NCI-H2227 (cell line): ENCODE data around the gene SPTAN1.
"Not testable (repeated sequence)": the region's sequence is repeated elsewhere in the genome, so short reads cannot be mapped to it uniquely, and the experiment has no call there.

Experiments used
- DNase-seq: peaks from one replicate; lab custom pipeline; 2025; ENCODE audit not compliant: unreplicated experiment; lab: John Stamatoyannopoulos, UW

The SPTAN1 gene

GRCh38 chr9:128552744-128553440, 505 bp downstream of the SPTAN1 start:
- peak; percentile 67 for DNase-seq

DNA sequence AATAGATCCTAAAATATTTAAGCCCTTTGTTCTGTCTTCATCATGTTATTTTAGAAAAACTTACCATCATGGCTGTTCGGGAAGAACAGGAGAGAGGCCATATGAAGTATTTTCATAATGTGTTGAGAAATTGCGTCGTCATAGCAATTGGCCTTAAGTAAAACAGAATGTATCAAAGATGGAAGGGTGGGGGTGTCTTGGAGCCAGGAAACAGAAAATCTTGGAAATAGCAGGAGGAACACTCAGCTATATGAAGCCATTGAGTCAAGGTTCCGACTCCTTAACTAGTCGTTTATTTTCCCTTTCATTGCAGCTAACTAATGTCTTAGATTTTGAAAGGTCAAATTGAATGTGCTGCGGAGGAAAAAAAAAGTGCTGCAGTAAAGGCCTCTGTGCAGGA, 1.3 kb downstream of the SPTAN1 start:
- DNase-seq, result peak; percentile 30

DNA sequence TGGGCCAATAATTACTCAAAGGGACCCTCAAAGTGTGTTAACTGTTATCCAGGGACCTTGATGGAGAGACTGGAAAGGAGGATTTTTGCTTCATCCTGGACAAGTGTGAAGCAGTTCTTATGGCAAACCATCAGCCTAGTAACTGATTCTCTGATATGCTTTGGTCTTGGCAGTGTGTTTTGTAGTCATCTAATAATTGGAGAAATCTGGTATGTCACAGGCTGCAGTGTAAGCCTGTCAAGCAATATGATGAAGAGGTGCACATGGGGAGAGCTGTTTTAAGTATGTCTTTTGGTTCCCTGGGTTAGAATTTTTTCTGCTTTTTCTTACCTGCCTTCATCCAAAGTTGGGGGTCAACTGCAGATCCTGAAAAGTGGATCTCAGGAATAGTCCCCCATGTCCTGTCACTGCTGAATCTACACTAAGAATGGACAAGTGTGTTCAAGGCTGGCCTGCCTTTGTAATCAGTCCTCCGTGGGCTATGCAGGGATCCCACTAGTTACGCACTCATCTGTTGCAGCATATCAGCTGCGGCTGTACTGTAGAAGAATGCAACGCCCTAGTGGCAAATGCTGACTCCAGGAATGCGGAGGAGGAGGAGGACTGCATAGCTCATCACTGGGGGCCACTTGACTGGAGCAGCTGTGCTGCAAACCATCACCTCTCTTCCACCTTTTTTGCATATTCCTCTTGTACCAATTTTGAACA, 1.9 kb downstream of the SPTAN1 start:
- DNase-seq, result peak; percentile 14

GRCh38 chr9:128555180-128555721, 2.9 kb downstream of the SPTAN1 start:
- DNase-seq, result no peak

- DNase-seq, result no peak
Observed at GRCh38 chr9:128556276-128556675, 3.9 kb downstream of the SPTAN1 start.

DNA sequence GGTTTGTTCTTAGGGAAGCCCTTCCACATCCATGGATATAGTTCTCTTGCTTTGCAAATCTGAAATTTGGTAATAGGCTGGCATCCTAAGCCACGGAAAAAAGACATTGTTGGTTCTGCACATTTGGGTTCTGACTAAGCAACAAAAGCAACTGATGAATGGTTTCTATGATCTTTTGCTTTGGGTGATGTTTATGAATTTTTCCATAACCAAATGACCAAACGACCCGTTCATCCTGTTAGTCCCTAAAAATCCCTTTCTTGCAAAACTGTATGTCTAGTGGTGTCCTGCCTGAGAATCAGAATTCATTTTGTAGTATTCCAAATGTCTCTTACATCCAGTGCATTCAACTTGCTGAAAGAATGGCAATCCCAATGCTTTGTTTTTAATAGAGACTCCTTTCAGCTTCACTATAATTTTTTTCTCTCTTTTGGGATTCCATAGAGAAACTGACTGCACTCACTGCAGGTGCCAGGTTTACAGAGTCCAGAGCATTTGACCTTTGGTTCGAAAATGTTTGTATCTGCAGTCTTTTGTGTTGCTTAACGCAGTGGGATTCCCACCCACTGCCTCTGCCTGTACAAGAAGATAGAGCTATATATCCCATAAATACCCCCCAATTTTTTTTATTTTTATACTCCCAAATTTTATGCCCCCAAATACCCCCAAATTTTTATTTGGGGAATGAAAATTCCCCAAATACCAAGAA, 4.7 kb downstream of the SPTAN1 start:
- no peak for DNase-seq

- peak; percentile 22 for DNase-seq
Observed at GRCh38 chr9:128558431-128559310, 6.3 kb downstream of the SPTAN1 start.

- DNase-seq, result no peak
Observed at GRCh38 chr9:128565578-128565977, 13.2 kb downstream of the SPTAN1 start.

DNA sequence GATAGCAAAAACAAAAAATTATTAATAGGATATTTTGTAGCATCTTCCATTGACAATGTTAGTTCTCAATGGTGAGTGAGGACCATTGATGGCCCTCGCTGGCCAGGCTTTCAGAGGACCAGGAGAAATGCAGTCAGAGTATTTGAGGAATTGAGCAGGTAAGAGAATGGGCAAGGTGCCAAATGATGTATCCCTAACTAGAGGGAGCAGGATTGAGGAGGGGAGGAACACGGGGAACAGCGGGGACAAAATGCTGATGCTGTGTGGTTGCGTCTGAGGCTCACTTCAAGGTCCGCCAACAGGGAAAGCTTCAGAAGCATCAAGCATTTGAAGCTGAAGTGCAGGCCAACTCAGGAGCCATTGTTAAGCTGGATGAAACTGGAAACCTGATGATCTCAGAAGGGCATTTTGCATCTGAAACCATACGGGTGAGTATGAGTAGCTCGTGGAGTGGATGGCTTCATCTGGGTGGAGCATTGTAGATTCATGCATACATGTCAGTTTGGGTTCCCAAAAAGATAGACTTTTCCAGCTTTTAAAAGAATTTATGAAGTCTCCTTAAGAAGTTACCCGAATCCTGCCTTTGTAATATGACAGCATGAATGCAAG, 16.2 kb downstream of the SPTAN1 start:
- no peak for DNase-seq

DNA sequence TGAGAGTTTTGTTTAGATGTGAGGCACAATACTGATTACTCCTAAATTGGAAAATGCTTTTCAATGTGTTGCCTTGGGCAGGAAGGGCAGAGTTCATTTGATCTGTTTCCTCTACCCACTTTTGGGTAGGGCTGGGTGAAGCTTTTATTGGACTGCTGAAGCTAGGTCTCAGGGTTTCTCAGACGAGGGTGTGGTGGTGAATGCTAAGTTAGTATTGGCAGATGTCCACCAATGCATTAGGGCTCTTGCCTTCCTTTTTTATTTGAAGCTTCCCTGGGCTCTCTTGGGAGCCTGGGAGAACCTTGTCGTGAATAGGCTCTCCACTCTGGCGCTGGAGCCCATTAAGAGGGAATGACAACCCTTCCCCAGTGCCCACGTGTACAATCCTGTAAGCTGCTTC, 23.1 kb downstream of the SPTAN1 start:
- DNase-seq, result no peak

GRCh38 chr9:128575916-128576315, 23.5 kb downstream of the SPTAN1 start:
- DNase-seq, result no peak

DNA sequence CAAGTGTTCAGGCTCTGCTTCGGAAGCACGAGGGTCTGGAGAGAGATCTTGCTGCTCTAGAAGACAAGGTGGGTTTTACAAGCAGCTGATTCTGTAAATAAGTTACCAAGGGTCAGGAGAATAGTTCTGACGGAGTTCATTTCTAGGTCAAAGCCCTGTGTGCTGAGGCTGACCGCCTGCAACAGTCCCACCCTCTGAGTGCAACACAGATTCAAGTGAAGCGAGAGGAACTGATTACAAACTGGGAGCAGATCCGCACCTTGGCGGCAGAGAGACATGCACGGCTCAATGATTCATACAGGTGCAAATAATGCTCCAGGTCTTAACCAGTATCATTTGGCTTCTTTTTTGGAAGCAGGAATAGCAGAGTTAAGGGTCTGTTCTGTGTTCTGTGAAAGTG, 24.8 kb downstream of the SPTAN1 start:
- no peak for DNase-seq

DNA sequence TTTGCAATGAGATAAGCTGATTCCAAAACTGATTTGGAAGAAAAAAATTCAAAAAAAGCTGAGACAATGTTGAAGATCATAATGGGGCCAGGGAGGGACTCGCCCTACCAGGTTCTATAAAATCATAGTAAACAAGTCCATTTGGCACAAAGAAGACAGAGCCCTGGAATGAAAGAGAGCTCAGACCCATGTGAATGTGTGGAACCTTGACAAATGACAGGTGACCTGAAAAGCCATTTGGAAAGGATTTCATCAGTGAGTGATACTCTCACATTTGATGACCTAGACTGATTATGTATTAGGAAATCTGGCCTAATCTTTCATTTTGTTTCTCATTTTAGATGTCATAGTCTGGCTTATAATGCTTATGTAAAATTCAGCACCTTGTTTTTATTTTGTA, 26.8 kb downstream of the SPTAN1 start:
- DNase-seq, result no peak

DNA sequence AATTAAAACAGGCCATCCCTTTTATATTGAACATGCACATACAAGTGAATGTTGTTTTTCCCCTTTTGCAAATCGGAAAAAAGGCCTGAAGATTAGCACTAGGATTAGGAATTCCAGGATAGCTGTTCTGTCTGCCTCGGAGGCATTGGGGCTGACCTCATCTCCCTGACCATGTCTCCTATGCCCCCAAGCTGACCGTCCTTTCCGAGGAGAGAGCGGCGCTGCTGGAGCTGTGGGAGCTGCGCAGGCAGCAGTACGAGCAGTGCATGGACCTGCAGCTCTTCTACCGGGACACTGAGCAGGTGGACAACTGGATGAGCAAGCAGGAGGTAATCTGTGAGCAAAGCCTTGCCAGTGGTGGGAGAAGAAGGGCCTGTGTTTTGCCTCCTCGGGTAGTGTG, 28.3 kb downstream of the SPTAN1 start:
- DNase-seq, result no peak

DNA sequence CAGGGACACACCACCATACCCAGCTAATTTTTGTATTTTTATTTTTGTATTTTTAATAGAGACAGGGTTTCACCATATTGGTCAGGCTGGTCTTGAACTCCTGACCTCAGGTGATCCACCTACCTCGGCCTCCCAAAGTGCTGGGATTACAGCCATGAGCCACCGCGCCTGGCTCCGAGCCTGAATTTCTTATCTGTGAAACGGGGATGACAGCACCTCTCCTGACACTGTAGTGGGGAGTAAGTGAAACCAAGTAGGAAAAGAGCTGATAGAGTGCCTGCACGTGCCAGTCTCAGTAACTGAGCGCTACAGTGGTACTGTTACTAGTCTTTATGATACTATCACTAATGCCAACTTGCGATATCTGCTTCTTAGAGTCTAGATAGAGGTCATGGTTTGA, 32.8 kb downstream of the SPTAN1 start:
- not testable (repeated sequence) for DNase-seq

DNA sequence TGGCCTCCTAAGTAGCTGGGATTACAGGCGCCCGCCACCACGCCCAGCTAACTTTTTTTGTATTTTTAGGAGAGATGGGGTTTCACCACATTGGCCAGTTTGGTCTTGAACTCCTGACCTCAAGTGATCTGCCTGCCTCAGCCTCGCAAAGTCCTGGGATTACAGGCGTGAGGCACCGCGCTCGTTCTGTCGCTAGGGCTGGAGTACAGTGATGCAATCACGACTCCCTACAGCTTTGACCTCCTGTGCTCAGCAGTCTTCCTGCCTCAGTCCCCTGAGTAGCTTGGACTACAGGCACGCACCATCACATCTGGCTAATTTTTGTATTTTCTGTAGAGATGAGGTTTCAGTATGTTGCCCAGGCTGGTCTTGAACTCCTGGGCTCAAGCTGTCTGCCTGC, 34.5 kb downstream of the SPTAN1 start:
- not testable (repeated sequence) for DNase-seq

- no peak for DNase-seq
Observed at GRCh38 chr9:128587453-128587852, 35.1 kb downstream of the SPTAN1 start.

DNA sequence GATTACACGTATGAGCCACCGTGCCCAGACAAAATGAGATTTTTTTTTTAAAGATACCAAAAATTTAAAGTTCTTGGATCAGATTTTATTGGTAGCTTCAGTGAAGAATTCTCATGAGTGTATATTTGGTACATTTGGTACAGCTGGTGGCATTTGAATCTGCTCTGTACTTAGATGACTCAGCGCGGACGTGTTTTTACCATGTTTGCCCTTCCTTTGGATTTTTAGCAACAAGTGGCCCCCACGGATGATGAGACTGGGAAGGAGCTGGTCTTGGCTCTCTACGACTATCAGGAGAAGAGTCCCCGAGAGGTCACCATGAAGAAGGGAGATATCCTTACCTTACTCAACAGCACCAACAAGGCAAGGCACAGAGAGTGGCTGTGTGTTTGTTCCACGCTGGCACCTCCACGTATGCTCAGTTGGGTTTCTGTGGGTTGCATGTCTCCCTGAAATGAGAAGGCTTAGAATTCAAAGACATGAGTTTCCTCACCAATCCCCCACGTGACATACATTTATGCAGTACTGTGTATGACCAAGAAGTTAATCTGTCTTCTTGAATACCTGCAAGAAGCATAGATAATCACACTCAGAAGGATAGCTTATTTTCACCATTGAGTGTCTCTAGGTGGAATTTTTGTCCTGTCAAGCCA, 36.3 kb downstream of the SPTAN1 start:
- DNase-seq, result no peak

DNA sequence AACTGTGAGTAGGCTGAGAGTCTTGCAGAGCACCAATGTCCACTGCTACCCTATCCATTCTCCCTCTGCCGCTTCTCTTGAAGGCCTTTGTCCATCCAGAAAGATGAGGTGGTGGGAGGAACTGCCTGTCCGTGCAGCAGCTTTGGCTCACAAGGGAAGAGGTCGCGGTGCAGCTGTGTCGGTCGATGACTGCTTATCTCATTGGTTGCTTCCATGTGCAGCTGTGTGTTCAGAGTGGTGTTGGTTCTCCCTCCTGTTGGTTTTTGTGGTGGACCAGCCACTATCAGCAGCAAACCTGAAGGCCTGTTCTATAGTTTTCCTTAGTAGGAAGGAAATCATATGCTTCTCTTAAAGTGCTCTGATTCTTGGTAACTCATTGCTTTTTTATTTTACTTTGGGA, 40.7 kb downstream of the SPTAN1 start:
- no peak for DNase-seq

GRCh38 chr9:128593856-128594255, 41.5 kb downstream of the SPTAN1 start:
- DNase-seq, result no peak
